Middle frontal gyrus (tissue), 1 donor: ENCODE results near the gene LDHAL6A.

Experiments used
- DNase-seq: peaks from one replicate; pipeline ENCODE4 v3.0.0-alpha.2; 2015; ENCODE audit warnings: low spot score; ENCODE audit errors: extremely low spot score

LDHAL6A gene

GRCh38 chr11:18490736-18491485, 35.3 kb downstream of the LDHAL6A start:
- peak; percentile 19 for DNase-seq

- DNase-seq: no peak
These were observed 36.3 kb downstream of the LDHAL6A start for GRCh38 chr11:18491924-18492323.

- DNase-seq: no peak
These were observed 37.2 kb downstream of the LDHAL6A start for GRCh38 chr11:18492888-18493287.

- no peak for DNase-seq
These were observed 37.7 kb downstream of the LDHAL6A start for GRCh38 chr11:18493310-18493709.

GRCh38 chr11:18495271-18495670, 39.6 kb downstream of the LDHAL6A start:
- DNase-seq: no peak

- no peak for DNase-seq
These were observed 40.0 kb downstream of the LDHAL6A start for GRCh38 chr11:18495703-18496102.

- no peak for DNase-seq
These were observed 42.4 kb downstream of the LDHAL6A start for GRCh38 chr11:18498039-18498438.

GRCh38 chr11:18501629-18502028, 46.0 kb downstream of the LDHAL6A start:
- DNase-seq: no peak

GRCh38 chr11:18502352-18502751, 46.7 kb downstream of the LDHAL6A start:
- no peak for DNase-seq

GRCh38 chr11:18521122-18521521, 65.5 kb downstream of the LDHAL6A start:
- no peak for DNase-seq

- DNase-seq: no peak
These were observed 66.7 kb downstream of the LDHAL6A start for GRCh38 chr11:18522388-18522787.

GRCh38 chr11:18523084-18523483, 67.4 kb downstream of the LDHAL6A start:
- no peak for DNase-seq

- no peak for DNase-seq
These were observed 68.6 kb downstream of the LDHAL6A start for GRCh38 chr11:18524248-18524647.

GRCh38 chr11:18526130-18526520, 70.5 kb downstream of the LDHAL6A start:
- DNase-seq: no peak

GRCh38 chr11:18526521-18527296, 71.1 kb downstream of the LDHAL6A start, which contains the start of gene TSG101:
TSG101 (minus strand) TSS chr11:18526942; CDS start chr11:18526816, 126 bp downstream.
- DNase-seq: peak; percentile 83

GRCh38 chr11:18527512-18527911, 71.9 kb downstream of the LDHAL6A start:
- DNase-seq: no peak
